HG03457 (cell line): ENCODE data around the gene ASPHD2.

Experiments used
- ATAC-seq: cut with Tn5 transposase; IDR thresholded peaks from one replicate; pipeline ENCODE4 v1.9.1; 2021; ENCODE audit warnings: moderate number of reproducible peaks; ENCODE audit not compliant: unreplicated experiment

ASPHD2 gene

DNA sequence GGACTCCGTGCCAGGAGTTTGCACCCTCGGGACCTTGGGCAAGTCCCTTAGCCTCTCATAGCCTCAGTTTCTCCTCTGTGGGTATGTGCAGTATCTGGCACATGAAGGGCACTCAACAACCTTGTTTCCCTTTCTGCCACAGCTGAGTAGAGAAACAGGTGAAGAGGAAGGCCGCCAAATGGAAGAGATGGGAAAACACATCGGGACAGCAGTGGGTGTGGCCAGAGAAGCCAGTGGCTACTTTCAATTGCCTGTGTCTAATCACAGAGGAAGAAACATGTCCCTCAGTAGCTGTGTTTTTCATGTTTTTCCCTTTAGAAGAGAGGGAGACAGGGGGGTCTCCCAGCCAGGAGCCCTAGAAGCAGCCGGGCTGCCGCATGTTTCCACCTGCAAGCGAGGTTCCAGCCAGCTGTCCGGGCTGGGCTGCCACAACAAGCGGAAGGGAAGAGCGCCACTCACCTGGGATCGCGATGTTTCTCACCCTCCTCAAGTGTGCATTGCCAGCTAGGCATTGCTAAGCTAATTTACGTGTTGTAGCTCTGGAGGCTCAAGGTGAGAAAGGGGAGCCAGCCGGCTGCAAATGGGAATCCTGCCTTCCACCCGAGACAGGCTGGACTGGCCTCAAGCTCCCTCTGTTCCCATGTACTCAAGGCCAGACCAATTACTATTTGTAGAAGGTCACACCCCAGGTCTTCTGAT is 16.7 kb downstream of the ASPHD2 start:
- no peak for ATAC-seq

DNA sequence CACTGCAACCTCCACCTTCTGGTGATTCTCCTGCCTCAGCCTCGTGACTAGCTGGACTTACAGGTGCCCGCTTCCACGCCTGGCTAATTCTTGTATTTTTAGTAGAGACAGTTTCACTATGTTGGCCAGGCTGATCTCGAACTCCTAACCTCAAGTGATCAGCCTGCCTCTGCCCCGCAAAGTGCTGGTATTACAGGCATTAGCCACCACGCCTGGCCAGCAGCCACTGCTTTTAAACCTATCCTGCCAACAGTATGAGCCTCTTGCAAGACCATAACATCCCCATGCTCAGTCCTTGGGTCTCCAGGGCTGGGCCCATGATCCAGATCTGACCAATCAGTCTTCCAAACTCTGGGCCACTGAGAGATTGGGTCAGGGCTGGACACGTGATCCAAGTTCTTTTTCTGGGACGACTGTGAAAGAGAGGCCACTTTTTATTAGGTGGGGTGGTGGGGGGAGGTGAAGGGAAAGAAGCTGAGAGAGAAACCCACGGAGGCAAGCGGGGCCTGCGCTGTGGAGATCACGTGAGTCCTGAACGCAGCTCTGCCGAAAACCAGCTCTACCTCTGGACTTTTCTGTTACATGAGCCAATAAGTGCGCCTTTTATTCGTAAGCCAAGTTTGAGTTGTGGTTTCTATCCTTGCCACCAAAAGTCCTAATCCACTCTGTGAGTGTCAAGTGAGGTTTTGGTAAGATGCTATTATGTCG is 17.9 kb downstream of the ASPHD2 start:
- no peak for ATAC-seq

DNA sequence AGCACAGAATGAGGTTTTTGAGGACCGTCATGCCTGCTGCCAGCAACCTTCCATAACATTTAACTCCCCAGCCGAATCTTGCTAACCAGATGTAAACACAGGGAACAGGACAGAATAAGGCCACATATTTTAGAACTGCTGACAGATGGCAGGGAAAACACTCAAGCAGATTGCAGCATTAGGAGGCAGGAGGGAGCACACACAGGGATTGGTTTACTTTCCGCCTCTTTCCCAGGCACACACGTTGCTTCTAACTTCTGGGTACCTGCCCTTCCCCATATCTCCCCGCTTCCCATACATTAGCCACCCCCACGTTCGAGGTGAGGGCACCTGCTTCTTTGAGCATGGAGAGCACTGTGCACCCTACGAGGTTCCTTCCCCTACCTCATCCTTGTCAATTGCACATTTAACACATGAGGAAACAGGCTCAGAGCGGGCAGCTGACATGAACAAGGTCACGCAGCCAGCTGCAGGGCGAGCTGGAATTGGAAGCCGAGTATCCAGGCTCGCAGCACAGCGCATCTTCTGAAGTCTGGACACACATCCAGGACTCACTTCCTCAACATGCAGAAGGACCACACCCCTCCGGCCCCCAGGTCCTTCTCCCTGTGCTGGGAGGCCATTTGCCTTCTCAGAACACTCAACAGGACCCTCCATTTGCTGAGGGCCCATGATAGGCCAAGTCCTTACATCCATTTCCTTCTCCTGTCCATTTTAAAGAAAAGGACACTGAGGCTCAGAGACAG is 18.7 kb downstream of the ASPHD2 start:
- no peak for ATAC-seq

GRCh38 chr22:26448334-26448733 is 19.3 kb downstream of the ASPHD2 start:
- ATAC-seq = no peak

GRCh38 chr22:26448941-26449340 is 19.9 kb downstream of the ASPHD2 start:
- ATAC-seq = no peak

DNA sequence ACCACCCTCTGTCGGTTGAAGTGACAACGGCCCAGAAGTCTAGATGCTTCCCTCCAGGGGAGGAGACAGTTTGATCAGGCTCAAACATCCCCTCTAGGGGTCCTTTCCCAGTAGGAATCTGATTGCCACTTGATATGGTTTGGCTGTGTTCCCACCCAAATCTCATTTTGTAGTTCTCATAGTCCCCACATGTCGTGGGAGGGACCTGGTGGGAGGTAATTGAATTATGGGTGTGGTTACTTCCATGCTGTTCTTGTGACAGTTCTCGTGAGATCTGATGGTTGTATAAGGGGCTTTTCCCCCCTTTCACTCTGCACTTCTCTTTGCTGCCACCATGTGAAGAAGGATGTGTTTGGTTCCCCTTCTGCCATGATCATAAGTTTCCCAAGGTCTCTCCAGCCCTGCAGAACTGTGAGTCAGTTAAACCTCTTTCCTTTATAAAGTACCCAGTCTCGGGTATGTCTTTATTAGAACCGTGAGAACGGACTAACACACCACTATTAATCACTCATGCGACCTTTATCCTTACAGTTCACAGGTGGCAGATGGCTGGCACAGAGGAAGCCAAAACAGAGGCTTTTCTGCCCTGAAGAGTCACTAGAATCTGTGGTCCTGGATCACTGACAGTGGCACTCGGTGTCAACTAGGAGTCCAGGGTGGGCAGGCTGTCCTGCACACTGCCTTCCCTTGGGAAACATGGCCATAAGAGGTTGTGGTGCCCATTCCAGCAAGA is 21.6 kb downstream of the ASPHD2 start:
- no peak for ATAC-seq

DNA sequence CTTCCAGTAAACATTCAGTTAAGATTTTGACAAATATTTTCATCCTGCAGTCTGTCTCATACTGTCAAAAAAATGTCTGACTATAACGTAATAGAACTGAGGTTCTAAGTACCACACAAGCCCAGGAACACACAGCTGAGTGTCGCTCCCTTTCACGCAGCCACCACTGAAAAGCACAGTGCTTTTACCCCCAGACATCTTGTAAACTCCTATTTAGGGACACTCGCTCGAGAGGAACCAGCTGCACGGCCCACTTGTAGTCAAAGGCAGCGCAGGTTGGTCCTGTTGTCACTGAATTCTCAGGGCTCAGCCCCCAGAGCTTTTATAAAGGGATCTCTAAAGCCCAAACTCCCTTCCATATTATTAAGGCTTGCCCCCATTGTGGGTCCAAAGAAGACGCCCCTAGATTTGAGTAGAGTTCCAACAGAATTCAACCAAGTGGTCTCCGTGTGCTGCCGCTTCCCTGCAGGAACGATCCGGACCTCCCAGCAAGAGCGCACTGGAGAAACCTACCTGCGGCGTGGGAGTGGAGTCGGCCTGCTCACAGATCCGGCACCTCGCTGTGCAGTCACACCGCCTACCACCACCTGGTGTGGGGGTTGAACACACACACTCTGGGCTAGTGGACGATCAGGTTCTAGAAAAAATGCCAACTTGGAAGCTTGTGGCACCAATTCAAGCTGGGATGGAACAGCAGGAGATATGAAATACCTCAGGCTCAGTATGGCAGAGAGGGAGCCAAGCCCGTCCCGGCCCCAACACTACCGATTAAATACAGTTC is 23.4 kb downstream of the ASPHD2 start:
- no peak for ATAC-seq

DNA sequence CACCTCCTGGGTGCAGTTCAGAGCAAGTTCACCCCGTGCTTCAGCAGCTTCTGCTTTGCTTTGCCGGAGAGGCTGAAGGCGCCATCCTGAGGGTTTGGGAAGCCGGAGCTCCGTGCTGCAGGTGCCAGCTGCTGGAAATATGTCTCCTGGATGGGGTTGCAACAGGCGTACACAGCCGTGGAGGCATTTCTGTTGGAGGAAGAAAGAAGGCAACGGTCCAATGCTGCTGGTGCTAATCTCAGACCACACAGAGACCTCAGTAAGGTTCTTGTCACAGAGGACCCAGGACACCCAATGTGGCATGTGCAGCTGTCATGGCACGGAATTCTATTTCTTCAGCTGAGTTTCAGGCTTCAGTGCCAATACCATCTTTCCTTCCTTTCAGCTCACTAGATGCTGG is 24.2 kb downstream of the ASPHD2 start:
- no peak for ATAC-seq

DNA sequence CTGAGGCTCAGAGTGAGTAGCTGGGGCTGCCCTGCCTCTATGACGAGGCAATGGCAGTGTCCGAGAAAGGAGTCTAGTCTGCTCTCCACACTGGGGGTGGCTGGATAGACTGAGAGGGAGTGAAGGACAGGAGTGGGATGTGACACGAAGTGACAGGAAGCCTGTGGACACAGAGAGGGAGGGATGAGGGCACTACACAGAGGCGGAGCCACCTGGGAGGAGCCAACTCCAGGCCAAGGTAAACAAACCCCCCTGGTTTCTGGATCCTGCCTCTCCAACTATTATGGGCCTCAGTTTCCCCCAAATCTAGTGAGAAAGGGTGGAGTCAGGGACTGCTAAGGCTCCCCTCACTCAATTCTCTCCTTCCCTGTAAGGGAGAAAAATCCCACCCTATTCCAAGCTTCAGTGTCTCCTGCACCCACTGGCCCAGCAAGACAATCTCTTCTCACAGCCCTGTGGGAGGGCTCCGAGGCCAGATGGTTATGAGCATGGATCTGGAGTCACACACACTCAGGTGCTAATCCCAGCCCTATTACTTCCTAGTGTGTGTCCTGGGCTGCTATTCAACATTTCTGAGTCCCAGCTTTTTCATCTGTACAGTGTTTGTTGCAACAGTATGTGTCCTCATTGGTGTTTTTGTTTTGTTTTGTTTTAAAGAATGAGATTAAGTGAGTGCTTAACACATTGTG is 24.9 kb downstream of the ASPHD2 start:
- no peak for ATAC-seq

- ATAC-seq = no peak
Observed at GRCh38 chr22:26457661-26458272, 28.7 kb downstream of the ASPHD2 start.

- ATAC-seq = no peak
Observed at GRCh38 chr22:26460202-26460601, 31.1 kb downstream of the ASPHD2 start.

- no peak for ATAC-seq
Observed at GRCh38 chr22:26461188-26461810, 32.2 kb downstream of the ASPHD2 start.

DNA sequence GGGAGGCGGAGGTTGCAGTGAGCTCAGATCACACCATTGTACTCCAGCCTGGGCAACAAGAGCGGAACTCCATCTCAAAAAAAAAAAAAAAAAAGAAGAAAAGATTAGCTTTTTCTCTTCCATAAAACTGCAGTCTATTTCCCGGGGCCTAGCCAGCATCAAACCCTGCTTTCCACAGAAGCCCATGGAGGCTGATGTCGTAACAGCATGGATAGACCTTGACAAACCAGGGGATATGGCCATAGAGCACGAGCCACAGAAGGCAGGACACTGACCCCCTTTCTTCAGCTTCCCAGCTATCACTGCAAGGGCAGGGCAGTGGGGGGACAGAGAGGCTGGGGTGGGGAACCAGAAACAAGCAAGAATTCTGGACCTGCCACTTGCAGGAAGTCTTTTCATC is 33.0 kb downstream of the ASPHD2 start:
- ATAC-seq = no peak

- no peak for ATAC-seq
Observed at GRCh38 chr22:26462641-26463040, 33.6 kb downstream of the ASPHD2 start.

- no peak for ATAC-seq
Observed at GRCh38 chr22:26463101-26463661, 34.1 kb downstream of the ASPHD2 start.

DNA sequence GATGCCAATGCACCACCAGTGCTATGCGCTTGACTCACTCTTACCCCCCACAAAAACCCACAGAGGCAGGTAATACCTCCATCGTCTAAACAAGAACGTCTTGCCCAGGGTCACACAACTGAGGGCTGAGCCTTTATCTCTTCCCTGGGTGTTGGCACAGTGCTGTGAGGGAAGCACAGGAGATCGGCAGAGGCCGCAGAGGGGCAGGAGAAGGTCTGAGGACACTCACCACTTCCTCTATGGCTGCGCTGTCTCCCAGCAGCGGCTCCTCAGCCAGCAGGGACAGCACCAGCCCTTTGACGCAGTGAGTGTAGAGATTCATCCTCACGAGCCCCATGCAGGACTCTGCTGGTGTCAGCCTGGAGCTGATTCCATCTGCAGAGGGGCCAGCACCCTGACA is 34.6 kb downstream of the ASPHD2 start:
- ATAC-seq = no peak

DNA sequence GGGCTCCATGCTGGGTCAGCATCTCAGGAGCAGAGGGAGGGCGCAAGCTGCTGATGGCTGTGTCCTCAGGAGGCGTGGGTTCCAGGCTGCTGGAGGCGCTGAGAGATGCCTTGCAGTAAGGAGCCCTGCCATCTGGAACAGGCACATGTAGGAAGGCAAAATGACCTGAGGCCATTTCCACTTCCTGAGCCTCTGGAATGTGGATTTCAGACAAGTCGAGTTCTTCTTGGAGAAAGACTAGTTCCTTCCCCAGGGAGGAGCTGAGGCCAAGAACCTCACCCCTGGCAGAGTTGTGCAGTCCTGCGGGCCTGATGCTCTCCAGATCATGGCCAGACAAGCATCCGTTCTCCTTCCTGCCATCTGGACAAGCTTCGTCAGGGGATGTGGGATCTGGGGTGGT is 35.3 kb downstream of the ASPHD2 start:
- ATAC-seq = no peak

DNA sequence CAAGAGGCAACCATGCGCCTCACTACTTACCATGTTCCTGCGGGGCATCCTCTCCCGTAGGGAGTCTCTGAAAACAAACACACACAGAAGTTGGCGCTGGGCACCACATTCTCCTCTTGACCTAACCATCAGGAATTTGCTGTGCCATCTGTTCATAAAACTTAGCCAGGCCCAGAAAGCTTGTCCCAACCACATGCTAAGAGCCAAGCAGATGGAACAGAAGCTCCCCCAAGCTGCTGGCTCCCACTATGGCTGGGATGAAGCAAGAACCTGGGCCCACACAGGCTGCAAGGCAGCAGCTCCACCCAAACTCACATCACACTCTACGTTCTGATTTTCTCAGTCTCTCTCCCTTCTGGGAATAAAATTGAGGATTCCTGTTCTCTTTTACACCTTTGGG is 37.1 kb downstream of the ASPHD2 start:
- ATAC-seq = no peak

- ATAC-seq = no peak
Observed at GRCh38 chr22:26470807-26471206, 41.7 kb downstream of the ASPHD2 start.
